MM.1S (cell line): Measurements from ENCODE around the gene CAV3.

ENCODE experiments used
- DNase-seq: peaks from one replicate; pipeline ENCODE4 v3.0.0-alpha.2; 2015
- H2AFZ ChIP-seq: fragments of 300-600 bp; sonication (generic); 2 replicates; pipeline ENCODE4 v1.6.0; 2016; ENCODE audit warnings: antibody characterized with exemption, low read length
- H3F3A ChIP-seq: fragments of 300-600 bp; sonication (generic); 2 replicates; pipeline ENCODE4 v1.6.1; 2016; ENCODE audit warnings: mild to moderate bottlenecking, antibody characterized with exemption, low read length, moderate library complexity, mixed read lengths; ENCODE audit not compliant: insufficient read depth
- H3K27ac ChIP-seq: fragments of 300-600 bp; sonication (generic); 2 replicates; pipeline ENCODE4 v1.5.1; 2016; ENCODE audit warnings: mild to moderate bottlenecking, low read length
- H3K27me3 ChIP-seq: fragments of 300-600 bp; sonication (generic); replicated peaks from 2 replicates; pipeline ENCODE4 v1.6.0; 2016; ENCODE audit warnings: low read length; ENCODE audit not compliant: insufficient read depth
- H3K36me3 ChIP-seq: fragments of 300-600 bp; sonication (generic); replicated peaks from 2 replicates; pipeline ENCODE4 v1.6.1; 2016; ENCODE audit warnings: mild to moderate bottlenecking, low read length, mixed read lengths; ENCODE audit not compliant: insufficient read depth
- H3K4me1 ChIP-seq: fragments of 300-600 bp; sonication (generic); 2 replicates; pipeline ENCODE4 v1.6.1; 2016; ENCODE audit warnings: low read length, mixed read lengths
- H3K4me2 ChIP-seq: fragments of 300-600 bp; sonication (generic); 2 replicates; pipeline ENCODE4 v1.6.0; 2016; ENCODE audit warnings: low read depth, low read length
- H3K4me3 ChIP-seq: fragments of 300-600 bp; sonication (generic); 2 replicates; pipeline ENCODE4 v1.5.1; 2016; ENCODE audit warnings: low read length, mixed read lengths
- H3K79me2 ChIP-seq: fragments of 300-600 bp; sonication (generic); 2 replicates; pipeline ENCODE4 v1.6.1; 2016; ENCODE audit warnings: mixed run types, low read length, mixed read lengths
- H3K9ac ChIP-seq: fragments of 300-600 bp; sonication (generic); 2 replicates; pipeline ENCODE4 v1.6.1; 2016; ENCODE audit warnings: low read length, mixed read lengths
- H3K9me2 ChIP-seq: fragments of 300-600 bp; sonication (generic); replicated peaks from 2 replicates; pipeline ENCODE4 v1.6.1; 2016; ENCODE audit warnings: mild to moderate bottlenecking, low read length, mixed read lengths; ENCODE audit not compliant: insufficient read depth
- H3K9me3 ChIP-seq: fragments of 300-600 bp; sonication (generic); replicated peaks from 2 replicates; pipeline ENCODE4 v1.6.1; 2016; ENCODE audit warnings: mild to moderate bottlenecking, low read length, mixed read lengths; ENCODE audit not compliant: insufficient read depth
- H4K20me1 ChIP-seq: fragments of 300-600 bp; sonication (generic); 2 replicates; pipeline ENCODE4 v1.6.1; 2016; ENCODE audit warnings: mild to moderate bottlenecking, low read length, moderate library complexity, mixed read lengths; ENCODE audit not compliant: insufficient read depth
- EZH2 ChIP-seq: fragments of 300-600 bp; sonication (generic); optimal IDR thresholded peaks from 2 replicates; pipeline ENCODE3; 2017; ENCODE audit warnings: low read depth, mild to moderate bottlenecking, antibody characterized with exemption, low read length, mixed read lengths
- EZH2phosphoT487 ChIP-seq: fragments of 300-600 bp; sonication (generic); IDR thresholded peaks from 2 replicates; pipeline ENCODE4 v1.6.1; 2018; ENCODE audit warnings: antibody characterized with exemption, low read length
- TF ChIP-seq, protein P1 (sequence below): fragments of 300-600 bp; sonication (generic); IDR thresholded peaks from 2 replicates; pipeline ENCODE4 v1.5.1; 2016; ENCODE audit warnings: antibody characterized with exemption, low read length, mixed read lengths

Gene CAV3

DNA sequence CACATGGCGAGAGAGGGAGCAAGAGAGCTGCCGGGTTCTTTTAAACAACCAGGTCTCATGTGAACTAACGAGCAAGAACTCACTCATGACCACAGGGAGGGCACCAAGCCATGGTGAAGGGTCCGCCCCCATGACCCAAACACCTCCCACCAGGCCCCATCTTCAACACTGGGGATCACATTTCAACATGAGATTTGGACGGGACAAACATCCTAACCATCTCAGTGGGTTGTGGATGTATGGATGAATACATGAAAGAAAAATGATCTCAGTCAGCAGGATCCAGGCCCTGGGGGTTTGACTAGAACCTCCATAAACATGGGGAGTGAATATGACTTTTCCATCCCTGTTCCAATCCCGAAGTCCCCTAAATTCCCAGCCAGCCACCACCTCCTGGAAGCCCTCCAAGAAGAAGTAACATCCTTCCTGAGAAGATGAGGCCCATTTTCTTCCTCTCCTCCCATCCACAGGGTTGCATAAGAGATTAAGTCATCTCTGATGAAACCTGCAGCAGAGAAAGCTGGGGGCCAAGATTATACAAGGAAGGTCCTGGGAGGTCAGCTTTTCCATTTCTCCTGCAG, 9.5 kb downstream of the CAV3 start:
- peaks cover 10% of the 10 kb centered on the region for H3K4me1 ChIP-seq
- no peaks in the 10 kb centered on the region for H4K20me1 ChIP-seq
- no peak overlapping the region for H3K27ac ChIP-seq
- no peak for DNase-seq
- H3K27me3 ChIP-seq = no peaks in the 10 kb centered on the region
- TF ChIP-seq EZH2 = no peak
- TF ChIP-seq, protein P1, sequence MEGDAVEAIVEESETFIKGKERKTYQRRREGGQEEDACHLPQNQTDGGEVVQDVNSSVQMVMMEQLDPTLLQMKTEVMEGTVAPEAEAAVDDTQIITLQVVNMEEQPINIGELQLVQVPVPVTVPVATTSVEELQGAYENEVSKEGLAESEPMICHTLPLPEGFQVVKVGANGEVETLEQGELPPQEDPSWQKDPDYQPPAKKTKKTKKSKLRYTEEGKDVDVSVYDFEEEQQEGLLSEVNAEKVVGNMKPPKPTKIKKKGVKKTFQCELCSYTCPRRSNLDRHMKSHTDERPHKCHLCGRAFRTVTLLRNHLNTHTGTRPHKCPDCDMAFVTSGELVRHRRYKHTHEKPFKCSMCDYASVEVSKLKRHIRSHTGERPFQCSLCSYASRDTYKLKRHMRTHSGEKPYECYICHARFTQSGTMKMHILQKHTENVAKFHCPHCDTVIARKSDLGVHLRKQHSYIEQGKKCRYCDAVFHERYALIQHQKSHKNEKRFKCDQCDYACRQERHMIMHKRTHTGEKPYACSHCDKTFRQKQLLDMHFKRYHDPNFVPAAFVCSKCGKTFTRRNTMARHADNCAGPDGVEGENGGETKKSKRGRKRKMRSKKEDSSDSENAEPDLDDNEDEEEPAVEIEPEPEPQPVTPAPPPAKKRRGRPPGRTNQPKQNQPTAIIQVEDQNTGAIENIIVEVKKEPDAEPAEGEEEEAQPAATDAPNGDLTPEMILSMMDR = no peak
- H3K79me2 ChIP-seq = no peaks in the 10 kb centered on the region
- no peaks in the 10 kb centered on the region for H3K9me3 ChIP-seq
- H3K9me2 ChIP-seq = no peaks in the 10 kb centered on the region
- no peak overlapping the region for H3K4me3 ChIP-seq
- H3K9ac ChIP-seq = no peak overlapping the region
- H2AFZ ChIP-seq = no peak overlapping the region
- H3K4me2 ChIP-seq = no peak overlapping the region
- H3K36me3 ChIP-seq = no peaks in the 10 kb centered on the region
- no peaks in the 10 kb centered on the region for H3F3A ChIP-seq

DNA sequence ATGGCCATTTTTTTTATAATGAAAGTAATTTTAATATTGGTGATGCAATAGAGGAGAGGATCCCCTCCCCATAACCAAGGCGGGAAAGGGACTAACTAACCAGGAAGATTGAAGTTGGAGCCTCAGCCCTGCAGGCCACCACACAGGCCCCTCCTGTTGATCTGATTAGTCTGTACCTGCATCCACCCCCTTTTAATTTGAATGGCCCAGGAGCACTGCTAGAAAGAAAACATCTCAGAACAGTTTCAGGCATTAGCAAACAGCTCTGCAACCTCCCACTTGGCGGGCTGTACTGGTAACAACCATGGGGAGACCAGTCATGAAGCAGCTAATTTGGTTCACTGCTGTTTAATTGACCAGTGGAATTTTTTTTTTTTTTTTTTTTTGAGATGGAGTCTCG, 10.3 kb downstream of the CAV3 start:
- H3K9ac ChIP-seq = no peak overlapping the region
- no peaks in the 10 kb centered on the region for H3K27me3 ChIP-seq
- H3K4me2 ChIP-seq = no peak overlapping the region
- no peaks in the 10 kb centered on the region for H3K36me3 ChIP-seq
- no peaks in the 10 kb centered on the region for H3F3A ChIP-seq
- no peak overlapping the region for H2AFZ ChIP-seq
- no peak overlapping the region for H3K4me3 ChIP-seq
- H4K20me1 ChIP-seq = no peaks in the 10 kb centered on the region
- H3K27ac ChIP-seq = no peak overlapping the region
- TF ChIP-seq EZH2phosphoT487 = no peak
- no peak for TF ChIP-seq EZH2
- TF ChIP-seq, protein P1 = no peak
- no peaks in the 10 kb centered on the region for H3K79me2 ChIP-seq
- no peaks in the 10 kb centered on the region for H3K9me3 ChIP-seq
- no peaks in the 10 kb centered on the region for H3K9me2 ChIP-seq
- peaks cover 10% of the 10 kb centered on the region for H3K4me1 ChIP-seq
- no peak for DNase-seq

DNA sequence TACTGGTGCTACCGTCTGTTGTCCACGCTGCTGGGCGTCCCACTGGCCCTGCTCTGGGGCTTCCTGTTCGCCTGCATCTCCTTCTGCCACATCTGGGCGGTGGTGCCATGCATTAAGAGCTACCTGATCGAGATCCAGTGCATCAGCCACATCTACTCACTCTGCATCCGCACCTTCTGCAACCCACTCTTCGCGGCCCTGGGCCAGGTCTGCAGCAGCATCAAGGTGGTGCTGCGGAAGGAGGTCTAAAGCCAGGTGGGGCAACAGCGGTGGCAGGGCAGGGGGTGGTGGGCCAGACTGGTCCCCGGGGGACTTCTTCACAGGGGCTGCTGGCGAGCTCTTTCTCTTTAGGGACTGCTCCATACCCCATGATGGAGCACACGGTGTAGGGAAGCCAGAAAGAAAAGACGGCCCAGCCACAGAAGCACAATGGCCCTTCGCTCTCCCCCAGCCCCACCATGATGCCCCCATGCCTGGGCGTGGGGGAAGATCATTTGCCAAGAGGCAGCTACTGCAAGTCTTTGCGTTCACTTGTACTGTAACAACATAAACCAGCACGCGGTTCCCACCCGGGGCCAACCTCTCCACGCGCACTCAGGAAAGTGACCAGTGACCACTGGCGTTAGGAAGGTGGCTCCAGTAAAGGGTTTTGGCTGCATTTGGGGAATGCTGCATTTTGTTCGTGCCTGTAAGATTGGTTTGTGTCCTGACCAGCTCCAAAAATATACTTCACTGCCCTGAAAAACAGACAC, 12.2 kb downstream of the CAV3 start:
- Histone ChIP-seq H3K27me3 (no peaks in the 10 kb centered on the region), H3K27ac (no peak overlapping the region), H4K20me1 (no peaks in the 10 kb centered on the region), H3F3A (no peaks in the 10 kb centered on the region), H3K4me1 (no peaks in the 10 kb centered on the region), H3K79me2 (no peaks in the 10 kb centered on the region), H2AFZ (no peak overlapping the region), H3K9me2 (no peaks in the 10 kb centered on the region), H3K9me3 (no peaks in the 10 kb centered on the region), H3K9ac (no peak overlapping the region), H3K4me2 (no peak overlapping the region), H3K4me3 (no peak overlapping the region), H3K36me3 (no peaks in the 10 kb centered on the region)
- DNase-seq = no peak
- TF ChIP-seq, protein P1 = no peak
- TF ChIP-seq EZH2phosphoT487 (no peak), EZH2 (no peak)
